GM19397 (cell line): Measurements from ENCODE around the gene CCR2.

Source experiments
- ATAC-seq: cut with Tn5 transposase; IDR thresholded peaks from one replicate; pipeline ENCODE4 v1.9.1; 2021; ENCODE audit warnings: mild to moderate bottlenecking, moderate library complexity; ENCODE audit not compliant: unreplicated experiment

The CCR2 gene

DNA sequence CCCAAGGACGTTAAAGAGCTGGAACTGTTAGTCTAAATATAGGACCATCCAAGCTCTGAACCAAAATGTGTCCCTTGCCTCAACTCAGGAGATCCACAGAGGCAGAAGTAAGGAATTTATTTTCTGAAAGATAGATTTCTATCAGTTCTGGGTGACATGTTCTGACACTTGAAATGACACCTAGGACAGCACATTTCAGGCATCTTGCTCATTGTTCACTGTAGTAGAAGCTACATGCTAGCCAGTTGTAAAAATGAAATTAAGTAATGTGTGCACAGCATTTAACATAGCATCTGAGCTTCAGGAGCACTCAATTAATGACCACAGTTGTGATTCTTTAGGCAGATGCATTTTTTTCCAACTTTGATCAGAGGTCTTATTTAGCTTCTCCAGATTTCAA, 567 bp downstream of the CCR2 start:
- ATAC-seq, result no peak

DNA sequence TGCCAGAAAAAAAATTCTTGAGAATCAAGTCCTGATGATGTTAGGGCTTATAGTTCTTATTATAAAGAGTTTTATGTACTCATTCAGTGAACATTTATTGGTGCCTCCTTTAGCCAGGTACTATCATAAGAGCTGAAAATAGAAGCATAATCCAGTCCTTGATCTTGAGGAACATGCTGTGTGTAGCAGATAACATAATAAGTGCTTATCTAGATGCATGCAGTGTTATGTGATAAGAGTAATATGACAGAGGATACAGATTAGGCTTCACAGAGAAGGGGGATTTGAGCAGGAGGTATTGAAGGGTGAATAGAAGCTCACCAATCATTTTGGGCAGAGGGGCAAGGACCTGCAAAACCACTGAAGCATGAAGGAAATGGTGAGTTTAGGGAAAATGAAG, 1.1 kb downstream of the CCR2 start:
- no peak for ATAC-seq

DNA sequence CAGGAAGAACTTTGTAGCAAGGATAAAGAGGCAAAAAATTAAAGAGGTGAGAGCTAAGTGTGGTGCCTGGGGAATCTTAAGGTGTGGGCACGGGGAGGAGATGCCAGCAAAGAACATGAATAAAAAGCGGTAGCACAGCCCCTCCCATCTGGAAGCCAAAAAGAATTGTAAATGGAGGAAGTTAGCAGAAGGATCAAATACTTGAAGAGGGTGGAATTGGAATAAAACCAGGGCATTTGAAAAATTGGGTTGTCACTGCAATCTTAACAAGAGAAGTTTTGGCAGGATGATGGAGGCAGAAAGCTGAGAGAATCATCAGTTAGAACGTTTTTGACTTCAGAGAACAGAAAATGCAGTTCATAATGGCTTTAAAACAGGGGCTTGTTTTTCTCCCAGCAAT, 2.4 kb downstream of the CCR2 start:
- ATAC-seq, result no peak

DNA sequence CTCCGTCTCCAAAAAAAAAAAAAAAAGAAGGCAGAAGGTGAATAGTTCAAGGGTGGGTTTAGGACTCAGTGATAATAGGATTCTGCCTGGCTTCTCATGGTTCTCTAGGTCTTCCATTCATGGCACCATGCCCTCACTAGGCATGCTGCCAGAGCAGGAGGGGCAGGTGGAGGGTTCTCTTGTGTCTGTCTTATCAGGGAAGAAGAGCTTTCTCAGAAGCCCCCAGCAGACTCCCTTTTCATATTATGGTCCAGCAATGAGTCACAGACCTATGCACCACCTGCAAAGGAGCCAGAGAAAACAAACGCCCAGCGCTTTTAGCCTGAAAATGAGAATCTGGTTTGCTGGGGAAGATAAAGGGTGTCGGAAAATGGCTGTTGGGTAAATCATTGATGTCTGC, 3.0 kb downstream of the CCR2 start:
- ATAC-seq, result no peak

DNA sequence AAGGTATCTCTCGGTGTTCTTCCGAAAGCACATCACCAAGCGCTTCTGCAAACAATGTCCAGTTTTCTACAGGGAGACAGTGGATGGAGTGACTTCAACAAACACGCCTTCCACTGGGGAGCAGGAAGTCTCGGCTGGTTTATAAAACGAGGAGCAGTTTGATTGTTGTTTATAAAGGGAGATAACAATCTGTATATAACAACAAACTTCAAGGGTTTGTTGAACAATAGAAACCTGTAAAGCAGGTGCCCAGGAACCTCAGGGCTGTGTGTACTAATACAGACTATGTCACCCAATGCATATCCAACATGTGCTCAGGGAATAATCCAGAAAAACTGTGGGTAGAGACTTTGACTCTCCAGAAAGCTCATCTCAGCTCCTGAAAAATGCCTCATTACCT, 4.6 kb downstream of the CCR2 start:
- no peak for ATAC-seq

DNA sequence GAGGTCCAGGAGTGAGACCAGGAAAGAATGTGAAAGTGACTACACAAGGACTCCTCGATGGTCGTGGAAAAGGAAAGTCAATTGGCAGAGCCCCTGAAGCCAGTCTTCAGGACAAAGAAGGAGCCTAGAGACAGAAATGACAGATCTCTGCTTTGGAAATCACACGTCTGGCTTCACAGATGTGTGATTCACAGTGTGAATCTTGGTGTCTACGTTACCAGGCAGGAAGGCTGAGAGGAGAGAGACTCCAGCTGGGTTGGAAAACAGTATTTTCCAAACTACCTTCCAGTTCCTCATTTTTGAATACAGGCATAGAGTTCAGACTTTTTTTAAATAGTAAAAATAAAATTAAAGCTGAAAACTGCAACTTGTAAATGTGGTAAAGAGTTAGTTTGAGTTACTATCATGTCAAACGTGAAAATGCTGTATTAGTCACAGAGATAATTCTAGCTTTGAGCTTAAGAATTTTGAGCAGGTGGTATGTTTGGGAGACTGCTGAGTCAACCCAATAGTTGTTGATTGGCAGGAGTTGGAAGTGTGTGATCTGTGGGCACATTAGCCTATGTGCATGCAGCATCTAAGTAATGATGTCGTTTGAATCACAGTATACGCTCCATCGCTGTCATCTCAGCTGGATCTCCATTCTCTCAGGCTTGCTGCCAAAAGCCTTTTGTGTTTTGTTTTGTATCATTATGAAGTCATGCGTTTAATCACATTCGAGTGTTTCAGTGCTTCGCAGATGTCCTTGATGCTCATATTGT, 6.0 kb downstream of the CCR2 start:
- ATAC-seq, result no peak

DNA sequence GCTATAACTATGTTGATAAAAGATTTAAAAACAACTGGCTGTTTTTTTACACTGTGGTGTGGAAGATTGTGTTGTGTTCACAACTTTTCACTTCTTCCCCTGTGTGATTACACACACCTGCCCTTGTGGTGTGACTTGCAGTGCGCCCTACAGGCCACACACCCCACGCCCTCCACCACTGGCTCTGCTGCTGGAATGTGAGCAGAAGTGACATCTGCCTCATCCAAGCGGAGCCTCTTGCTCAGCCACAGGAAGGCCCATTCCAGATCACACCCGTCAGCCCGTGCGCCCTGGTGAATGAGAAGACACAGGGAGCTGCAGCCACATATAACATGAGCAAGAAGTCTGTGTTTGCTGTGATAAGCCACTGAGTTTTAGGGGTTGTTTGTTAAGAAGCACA, 7.0 kb downstream of the CCR2 start:
- ATAC-seq, result no peak

DNA sequence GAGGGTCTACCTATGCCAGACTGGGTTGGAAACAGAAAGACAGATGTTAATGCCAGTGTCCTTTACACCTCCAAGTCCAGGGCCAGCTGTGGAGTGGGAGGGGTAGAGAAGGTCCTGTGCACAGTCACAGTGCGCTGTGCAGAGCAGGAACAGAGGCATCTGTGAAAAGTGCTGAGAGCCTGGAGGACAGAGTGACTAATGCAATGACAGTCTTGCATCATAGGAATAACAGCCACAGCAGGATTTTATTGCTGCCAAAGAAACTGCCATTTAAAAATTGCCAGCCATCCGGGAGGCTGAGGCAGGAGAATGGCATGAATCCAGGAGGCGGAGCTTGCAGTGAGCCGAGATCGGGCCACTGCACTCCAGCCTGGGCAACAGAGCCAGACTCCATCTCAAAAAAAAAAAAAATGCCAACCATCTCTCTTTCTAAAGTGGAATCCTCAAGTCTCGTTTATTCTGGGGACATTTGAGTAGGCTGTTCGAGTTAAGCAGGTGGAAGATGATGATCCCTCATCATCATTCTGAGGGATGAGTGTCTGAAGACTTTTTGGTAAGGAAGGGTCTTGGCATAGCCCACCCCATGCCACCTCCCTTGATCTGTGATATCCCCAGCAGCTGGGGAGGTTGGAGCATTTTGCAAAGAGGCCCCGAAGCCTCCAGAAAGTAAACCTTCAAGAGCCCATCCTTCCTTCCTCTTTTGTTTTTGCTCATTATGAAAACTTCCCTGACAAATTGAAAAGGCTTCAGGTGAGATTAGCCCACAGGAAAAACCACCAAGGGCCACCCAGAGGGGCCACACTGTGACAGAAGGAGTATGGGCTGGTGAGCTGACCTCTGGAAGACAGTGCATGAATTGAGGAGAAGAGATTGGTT, 7.7 kb downstream of the CCR2 start:
- no peak for ATAC-seq

DNA sequence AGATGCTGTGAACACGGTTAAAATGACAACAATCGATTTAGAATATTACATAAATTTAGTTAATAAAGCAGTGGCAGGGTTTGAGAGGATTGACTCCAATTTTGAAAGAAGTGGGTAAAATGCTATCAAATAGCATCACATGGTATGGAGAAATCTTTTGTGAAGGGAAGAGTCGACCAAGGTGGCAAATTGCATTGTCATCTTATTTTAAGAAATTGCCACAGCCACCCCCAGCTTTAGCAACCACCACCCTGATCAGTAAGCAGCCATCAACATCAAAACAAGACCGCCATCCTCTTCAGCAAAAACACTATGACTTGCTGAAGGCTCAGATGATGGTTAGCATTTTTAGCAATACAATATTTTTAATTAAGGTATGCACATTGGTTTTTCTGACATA, 11.1 kb downstream of the CCR2 start:
- no peak for ATAC-seq

DNA sequence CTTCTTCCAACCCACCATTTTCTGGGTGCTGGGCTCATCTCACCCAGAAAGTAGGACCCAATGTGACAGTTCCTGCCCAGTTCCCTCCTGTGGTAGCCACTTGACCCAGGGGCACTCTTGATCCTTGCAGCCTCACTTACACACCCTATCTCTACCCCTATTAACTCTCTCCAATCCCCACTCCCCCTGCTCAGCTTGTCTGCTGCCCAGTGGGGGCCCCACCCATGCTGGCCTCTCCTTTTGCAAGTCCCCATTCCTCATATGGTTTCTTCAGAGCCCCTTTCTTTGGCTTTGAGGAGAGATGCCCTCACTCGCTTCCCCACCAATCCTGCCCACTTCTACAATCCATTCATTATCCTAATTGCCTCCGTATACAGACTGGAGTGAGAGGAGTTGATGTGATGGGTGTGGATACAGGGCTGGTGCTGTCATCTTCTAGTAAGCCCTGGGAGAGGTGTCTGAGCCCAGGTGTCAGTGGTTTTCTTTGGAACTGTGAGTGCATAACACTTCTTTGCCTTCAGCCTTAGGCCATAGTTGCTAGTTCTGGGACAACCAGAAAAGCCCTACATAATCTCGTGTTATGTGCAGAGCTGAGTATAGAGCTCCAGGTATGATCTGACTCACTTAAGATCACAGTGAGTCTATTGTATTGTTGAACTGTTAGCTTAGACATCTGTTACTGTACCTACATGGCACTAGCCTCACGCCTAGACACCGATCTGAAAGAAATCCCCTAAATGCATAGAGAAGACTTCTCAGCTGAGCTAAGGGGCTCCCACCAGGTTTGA, 12.0 kb downstream of the CCR2 start:
- no peak for ATAC-seq

DNA sequence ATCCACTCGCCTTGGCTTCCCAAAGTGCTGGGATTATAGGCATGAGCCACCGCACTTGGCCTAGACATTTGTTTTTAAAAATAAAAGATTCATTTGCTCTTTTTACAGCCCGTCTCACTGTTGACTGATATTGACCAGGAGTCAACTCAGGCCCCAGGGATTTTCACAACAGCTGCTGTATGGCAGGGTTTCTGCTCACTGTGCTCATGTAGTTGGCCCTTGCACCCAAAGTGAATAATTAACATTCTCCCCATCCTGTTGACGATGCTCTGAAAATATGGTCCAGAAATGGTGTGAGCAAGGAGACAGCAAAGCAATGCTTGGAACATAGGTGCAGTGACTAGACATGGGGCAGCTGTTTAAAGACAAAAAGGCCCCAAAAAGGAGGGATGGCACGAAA, 13.9 kb downstream of the CCR2 start:
- ATAC-seq, result no peak

DNA sequence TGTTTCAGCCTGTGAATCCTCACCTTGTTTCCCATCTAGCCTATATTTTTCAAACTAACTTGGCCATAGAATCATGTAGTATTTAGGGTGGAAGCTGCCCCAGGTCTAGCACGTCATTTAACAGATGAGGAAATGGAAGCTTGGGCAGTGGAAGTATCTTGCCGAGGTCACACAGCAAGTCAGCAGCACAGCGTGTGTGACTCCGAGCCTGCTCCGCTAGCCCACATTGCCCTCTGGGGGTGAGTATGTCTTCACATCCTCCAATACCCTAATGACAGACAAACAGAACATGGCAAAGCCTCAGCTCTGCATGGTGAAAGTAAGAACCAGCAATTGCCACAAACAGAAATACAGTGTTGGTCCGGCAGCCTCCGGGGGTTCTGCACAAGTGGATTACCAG, 14.7 kb downstream of the CCR2 start:
- ATAC-seq, result no peak

DNA sequence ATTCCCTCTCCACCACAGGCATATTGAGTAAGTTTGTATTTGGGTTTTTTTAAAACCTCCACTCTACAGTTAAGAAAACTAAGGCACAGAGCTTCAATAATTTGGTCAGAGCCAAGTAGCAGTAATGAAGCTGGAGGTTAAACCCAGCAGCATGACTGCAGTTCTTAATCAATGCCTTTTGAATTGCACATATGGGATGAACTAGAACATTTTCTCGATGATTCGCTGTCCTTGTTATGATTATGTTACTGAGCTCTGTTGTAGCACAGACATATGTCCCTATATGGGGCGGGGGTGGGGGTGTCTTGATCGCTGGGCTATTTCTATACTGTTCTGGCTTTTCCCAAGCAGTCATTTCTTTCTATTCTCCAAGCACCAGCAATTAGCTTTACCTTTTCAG, 15.2 kb downstream of the CCR2 start:
- no peak for ATAC-seq

DNA sequence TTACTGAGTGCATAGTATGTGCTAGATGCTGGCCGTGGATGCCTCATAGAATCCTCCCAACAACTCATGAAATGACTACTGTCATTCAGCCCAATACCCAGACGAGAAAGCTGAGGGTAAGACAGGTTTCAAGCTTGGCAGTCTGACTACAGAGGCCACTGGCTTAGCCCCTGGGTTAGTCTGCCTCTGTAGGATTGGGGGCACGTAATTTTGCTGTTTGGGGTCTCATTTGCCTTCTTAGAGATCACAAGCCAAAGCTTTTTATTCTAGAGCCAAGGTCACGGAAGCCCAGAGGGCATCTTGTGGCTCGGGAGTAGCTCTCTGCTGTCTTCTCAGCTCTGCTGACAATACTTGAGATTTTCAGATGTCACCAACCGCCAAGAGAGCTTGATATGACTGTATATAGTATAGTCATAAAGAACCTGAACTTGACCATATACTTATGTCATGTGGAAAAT, 15.8 kb downstream of the CCR2 start:
- no peak for ATAC-seq

DNA sequence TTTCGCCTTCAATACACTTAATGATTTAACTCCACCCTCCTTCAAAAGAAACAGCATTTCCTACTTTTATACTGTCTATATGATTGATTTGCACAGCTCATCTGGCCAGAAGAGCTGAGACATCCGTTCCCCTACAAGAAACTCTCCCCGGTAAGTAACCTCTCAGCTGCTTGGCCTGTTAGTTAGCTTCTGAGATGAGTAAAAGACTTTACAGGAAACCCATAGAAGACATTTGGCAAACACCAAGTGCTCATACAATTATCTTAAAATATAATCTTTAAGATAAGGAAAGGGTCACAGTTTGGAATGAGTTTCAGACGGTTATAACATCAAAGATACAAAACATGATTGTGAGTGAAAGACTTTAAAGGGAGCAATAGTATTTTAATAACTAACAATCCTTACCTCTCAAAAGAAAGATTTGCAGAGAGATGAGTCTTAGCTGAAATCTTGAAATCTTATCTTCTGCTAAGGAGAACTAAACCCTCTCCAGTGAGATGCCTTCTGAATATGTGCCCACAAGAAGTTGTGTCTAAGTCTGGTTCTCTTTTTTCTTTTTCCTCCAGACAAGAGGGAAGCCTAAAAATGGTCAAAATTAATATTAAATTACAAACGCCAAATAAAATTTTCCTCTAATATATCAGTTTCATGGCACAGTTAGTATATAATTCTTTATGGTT, 17.1 kb downstream of the CCR2 start, which contains the start of gene CCR5:
Gene CCR5 (plus strand): TSS at position 108 of the 680 bp plus-strand sequence. CDS start 1,957 bp downstream, outside the sequence.
- ATAC-seq, result no peak

DNA sequence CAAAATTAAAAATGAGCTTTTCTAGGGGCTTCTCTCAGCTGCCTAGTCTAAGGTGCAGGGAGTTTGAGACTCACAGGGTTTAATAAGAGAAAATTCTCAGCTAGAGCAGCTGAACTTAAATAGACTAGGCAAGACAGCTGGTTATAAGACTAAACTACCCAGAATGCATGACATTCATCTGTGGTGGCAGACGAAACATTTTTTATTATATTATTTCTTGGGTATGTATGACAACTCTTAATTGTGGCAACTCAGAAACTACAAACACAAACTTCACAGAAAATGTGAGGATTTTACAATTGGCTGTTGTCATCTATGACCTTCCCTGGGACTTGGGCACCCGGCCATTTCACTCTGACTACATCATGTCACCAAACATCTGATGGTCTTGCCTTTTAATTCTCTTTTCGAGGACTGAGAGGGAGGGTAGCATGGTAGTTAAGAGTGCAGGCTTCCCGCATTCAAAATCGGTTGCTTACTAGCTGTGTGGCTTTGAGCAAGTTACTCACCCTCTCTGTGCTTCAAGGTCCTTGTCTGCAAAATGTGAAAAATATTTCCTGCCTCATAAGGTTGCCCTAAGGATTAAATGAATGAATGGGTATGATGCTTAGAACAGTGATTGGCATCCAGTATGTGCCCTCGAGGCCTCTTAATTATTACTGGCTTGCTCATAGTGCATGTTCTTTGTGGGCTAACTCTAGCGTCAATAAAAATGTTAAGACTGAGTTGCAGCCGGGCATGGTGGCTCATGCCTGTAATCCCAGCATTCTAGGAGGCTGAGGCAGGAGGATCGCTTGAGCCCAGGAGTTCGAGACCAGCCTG, 17.8 kb downstream of the CCR2 start:
- no peak for ATAC-seq

DNA sequence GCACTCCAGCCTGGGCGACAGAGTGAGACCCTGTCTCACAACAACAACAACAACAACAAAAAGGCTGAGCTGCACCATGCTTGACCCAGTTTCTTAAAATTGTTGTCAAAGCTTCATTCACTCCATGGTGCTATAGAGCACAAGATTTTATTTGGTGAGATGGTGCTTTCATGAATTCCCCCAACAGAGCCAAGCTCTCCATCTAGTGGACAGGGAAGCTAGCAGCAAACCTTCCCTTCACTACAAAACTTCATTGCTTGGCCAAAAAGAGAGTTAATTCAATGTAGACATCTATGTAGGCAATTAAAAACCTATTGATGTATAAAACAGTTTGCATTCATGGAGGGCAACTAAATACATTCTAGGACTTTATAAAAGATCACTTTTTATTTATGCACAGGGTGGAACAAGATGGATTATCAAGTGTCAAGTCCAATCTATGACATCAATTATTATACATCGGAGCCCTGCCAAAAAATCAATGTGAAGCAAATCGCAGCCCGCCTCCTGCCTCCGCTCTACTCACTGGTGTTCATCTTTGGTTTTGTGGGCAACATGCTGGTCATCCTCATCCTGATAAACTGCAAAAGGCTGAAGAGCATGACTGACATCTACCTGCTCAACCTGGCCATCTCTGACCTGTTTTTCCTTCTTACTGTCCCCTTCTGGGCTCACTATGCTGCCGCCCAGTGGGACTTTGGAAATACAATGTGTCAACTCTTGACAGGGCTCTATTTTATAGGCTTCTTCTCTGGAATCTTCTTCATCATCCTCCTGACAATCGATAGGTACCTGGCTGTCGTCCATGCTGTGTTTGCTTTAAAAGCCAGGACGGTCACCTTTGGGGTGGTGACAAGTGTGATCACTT, 18.8 kb downstream of the CCR2 start:
- ATAC-seq, result no peak

DNA sequence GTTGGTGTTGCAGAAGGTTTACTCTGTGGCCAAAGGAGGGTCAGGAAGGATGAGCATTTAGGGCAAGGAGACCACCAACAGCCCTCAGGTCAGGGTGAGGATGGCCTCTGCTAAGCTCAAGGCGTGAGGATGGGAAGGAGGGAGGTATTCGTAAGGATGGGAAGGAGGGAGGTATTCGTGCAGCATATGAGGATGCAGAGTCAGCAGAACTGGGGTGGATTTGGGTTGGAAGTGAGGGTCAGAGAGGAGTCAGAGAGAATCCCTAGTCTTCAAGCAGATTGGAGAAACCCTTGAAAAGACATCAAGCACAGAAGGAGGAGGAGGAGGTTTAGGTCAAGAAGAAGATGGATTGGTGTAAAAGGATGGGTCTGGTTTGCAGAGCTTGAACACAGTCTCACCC, 20.8 kb downstream of the CCR2 start:
- ATAC-seq, result no peak

DNA sequence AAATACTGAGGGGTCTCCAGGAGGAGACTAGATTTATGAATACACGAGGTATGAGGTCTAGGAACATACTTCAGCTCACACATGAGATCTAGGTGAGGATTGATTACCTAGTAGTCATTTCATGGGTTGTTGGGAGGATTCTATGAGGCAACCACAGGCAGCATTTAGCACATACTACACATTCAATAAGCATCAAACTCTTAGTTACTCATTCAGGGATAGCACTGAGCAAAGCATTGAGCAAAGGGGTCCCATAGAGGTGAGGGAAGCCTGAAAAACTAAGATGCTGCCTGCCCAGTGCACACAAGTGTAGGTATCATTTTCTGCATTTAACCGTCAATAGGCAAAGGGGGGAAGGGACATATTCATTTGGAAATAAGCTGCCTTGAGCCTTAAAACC, 21.3 kb downstream of the CCR2 start:
- no peak for ATAC-seq
